Measurements from ENCODE around the gene CCNJL.

Gene CCNJL

GRCh38 chr5:160278343-160278742 is 34.0 kb downstream of the CCNJL start:
- TF ChIP-seq CTCF (conservative IDR thresholded peaks at IDR 0.05; ENCODE audit: control insufficient read depth, insufficient read depth, low read depth, low read length) = no peak
- H3K4me3 ChIP-seq (ENCODE audit: control insufficient read depth, low read depth, low read length) = no peak overlapping the region
- no peak for DNase-seq (ENCODE audit: low read depth)

- H3K4me3 ChIP-seq (ENCODE audit: control insufficient read depth, low read depth, low read length) = no peak overlapping the region
- no peak for TF ChIP-seq CTCF (conservative IDR thresholded peaks at IDR 0.05; ENCODE audit: control insufficient read depth, insufficient read depth, low read depth, low read length)
- DNase-seq (ENCODE audit: low read depth) = no peak
Measured at GRCh38 chr5:160274483-160274931, 37.9 kb downstream of the CCNJL start.

DNA sequence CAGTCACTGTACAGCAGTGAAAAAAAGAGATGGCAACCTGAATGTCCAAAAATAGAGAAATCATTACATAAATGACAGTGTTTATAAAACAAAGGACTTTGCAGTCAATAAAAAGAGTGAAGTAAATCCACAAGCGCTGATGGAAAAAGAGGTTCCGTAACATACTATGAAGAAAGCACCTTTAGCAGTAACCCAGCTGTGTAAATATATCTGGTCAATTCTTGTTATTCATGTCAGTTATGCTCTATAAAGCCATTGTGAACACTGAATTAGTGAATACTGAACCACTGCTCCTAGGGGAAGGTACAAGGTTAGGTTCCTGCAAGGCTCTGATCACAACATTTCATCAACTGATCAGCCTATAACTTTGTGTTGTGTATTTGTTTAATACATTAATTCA is 39.5 kb downstream of the CCNJL start:
- no peak for DNase-seq (ENCODE audit: low read depth)
- no peak for TF ChIP-seq CTCF (conservative IDR thresholded peaks at IDR 0.05; ENCODE audit: control insufficient read depth, insufficient read depth, low read depth, low read length)
- no peak overlapping the region for H3K4me3 ChIP-seq (ENCODE audit: control insufficient read depth, low read depth, low read length)

- no peak overlapping the region for H3K4me3 ChIP-seq (ENCODE audit: control insufficient read depth, low read depth, low read length)
- no peak for TF ChIP-seq CTCF (conservative IDR thresholded peaks at IDR 0.05; ENCODE audit: control insufficient read depth, insufficient read depth, low read depth, low read length)
- DNase-seq (ENCODE audit: low read depth) = no peak
Measured at GRCh38 chr5:160272264-160272663, 40.1 kb downstream of the CCNJL start.

DNA sequence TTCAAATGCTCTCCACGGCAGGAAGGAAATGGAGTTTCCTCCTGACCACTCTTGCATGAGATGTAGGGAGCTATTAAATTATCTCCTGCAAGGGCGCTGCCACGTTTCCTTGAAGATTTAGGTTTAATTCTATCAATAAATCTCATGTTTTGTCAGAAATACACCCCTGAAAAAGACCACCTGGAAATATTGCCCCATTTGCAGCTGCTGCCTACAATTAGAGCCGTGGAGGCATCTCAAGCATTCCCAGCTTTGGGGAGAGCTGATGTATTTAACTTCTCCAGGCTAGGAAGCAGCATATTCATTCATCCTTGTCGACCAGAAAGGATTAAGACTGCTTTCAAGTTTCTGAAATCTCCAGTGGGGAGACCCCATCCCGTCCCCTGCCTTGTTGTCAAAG is 40.5 kb downstream of the CCNJL start:
- H3K4me3 ChIP-seq (ENCODE audit: control insufficient read depth, low read depth, low read length) = no peak overlapping the region
- no peak for DNase-seq (ENCODE audit: low read depth)

DNA sequence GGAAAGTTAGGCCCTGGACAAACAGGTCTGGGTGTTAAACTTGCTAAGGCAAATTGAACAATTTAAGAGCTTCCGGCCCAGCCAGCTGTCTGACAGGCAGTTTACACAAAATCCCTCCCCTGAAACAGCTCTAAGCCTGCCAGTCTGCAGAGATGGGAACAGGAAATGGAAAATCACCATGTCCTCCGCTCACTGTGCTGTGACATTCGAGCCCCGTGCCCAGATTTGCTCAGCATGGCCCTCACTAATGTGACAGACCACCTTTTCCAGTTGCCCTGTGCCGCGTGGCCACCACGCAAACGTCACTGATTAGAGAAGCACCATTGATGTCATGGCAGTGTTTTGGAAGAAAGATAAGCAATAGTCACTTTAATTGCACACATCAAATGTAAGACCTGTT is 41.0 kb downstream of the CCNJL start:
- no peak overlapping the region for H3K4me3 ChIP-seq (ENCODE audit: control insufficient read depth, low read depth, low read length)
- TF ChIP-seq CTCF (conservative IDR thresholded peaks at IDR 0.05; ENCODE audit: control insufficient read depth, insufficient read depth, low read depth, low read length) = no peak
- DNase-seq (ENCODE audit: low read depth) = no peak

More for the DNA sequence above, 40.5 kb downstream of the CCNJL start:
- TF ChIP-seq CTCF (conservative IDR thresholded peaks at IDR 0.05; ENCODE audit: control insufficient read depth, insufficient read depth, low read depth, low read length) = no peak

DNA sequence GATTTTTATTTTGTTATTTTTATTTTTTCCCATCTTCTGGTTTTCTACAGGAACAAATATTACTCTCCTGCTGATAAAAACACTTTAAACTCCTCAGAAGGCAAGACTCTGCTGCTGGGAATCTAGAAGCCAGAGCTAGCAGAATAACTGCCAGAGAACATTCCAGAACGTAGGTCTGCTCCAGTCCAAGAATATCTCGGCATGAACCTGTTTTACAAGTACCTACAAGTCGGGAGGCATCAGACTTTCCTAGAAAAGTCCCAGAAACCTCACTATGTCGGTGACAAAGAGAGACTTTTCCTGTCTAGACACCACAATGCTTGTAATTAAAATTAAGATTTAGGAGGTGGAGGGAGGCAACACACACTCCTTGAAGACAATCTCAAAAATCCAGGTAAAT is 41.7 kb downstream of the CCNJL start:
- no peak for DNase-seq (ENCODE audit: low read depth)
- no peak for TF ChIP-seq CTCF (conservative IDR thresholded peaks at IDR 0.05; ENCODE audit: control insufficient read depth, insufficient read depth, low read depth, low read length)
- H3K4me3 ChIP-seq (ENCODE audit: control insufficient read depth, low read depth, low read length) = no peak overlapping the region
